H9 (cell line): Measurements from ENCODE around the gene ABHD13. TPM values are rescaled to one million over a fixed set of nuclear protein-coding genes. Genes with fewer than 3 reads are reported as not detected.

ENCODE experiments used
- DNase-seq: peaks from one replicate; pipeline ENCODE4 v3.0.0-alpha.2; 2017
- H2AFZ ChIP-seq: one replicate; pipeline ENCODE4 v1.6.1; 2013; ENCODE audit warnings: mild to moderate bottlenecking, low read length, control low read depth, moderate library complexity
- H2AK5ac ChIP-seq: 2 replicates; pipeline ENCODE4 v1.6.1; 2013; ENCODE audit warnings: low read length, control low read depth, mixed read lengths; ENCODE audit not compliant: insufficient read length
- H2BK120ac ChIP-seq: one replicate; pipeline ENCODE4 v1.6.1; 2013; ENCODE audit warnings: low read depth, mild to moderate bottlenecking, low read length, control low read depth, inconsistent platforms; ENCODE audit not compliant: poor library complexity, severe bottlenecking
- H2BK12ac ChIP-seq: 2 replicates; pipeline ENCODE4 v1.6.1; 2013; ENCODE audit warnings: low read length, control low read depth, mixed read lengths, low read depth; ENCODE audit not compliant: insufficient read length
- H2BK15ac ChIP-seq: 2 replicates; pipeline ENCODE4 v1.6.1; 2013; ENCODE audit warnings: low read depth, low read length, control low read depth
- H2BK20ac ChIP-seq: one replicate; pipeline ENCODE4 v1.6.1; 2013; ENCODE audit warnings: low read depth, mild to moderate bottlenecking, low read length, control low read depth, inconsistent platforms; ENCODE audit not compliant: poor library complexity, severe bottlenecking
- H2BK5ac ChIP-seq: 2 replicates; pipeline ENCODE4 v1.6.1; 2013; ENCODE audit warnings: low read length, control low read depth, mixed read lengths; ENCODE audit not compliant: insufficient read length
- H3K14ac ChIP-seq: 2 replicates; pipeline ENCODE4 v1.6.1; 2013; ENCODE audit warnings: low read length, control low read depth; ENCODE audit not compliant: insufficient read depth
- H3K18ac ChIP-seq: 2 replicates; pipeline ENCODE4 v1.6.1; 2013; ENCODE audit warnings: low read depth, mild to moderate bottlenecking, mixed read lengths, low read length, control low read depth; ENCODE audit not compliant: insufficient read length
- H3K23ac ChIP-seq: 2 replicates; pipeline ENCODE4 v1.6.1; 2013; ENCODE audit warnings: low read length, control low read depth, mixed read lengths, low read depth; ENCODE audit not compliant: insufficient read length
- H3K23me2 ChIP-seq: 2 replicates; pipeline ENCODE4 v1.6.1; 2013; ENCODE audit warnings: low read depth, mild to moderate bottlenecking, mixed read lengths, low read length, control low read depth; ENCODE audit not compliant: insufficient read length, poor library complexity, severe bottlenecking
- H3K27ac ChIP-seq: 2 replicates; pipeline ENCODE4 v1.5.1; 2013; ENCODE audit warnings: low read length, control low read depth, mixed read lengths, low read depth; ENCODE audit not compliant: insufficient read length
- H3K27me3 ChIP-seq: 2 replicates; pipeline ENCODE4 v1.6.1; 2013; ENCODE audit warnings: low read length, control low read depth, inconsistent platforms; ENCODE audit not compliant: insufficient read depth
- H3K4ac ChIP-seq: 2 replicates; pipeline ENCODE4 v1.6.1; 2013; ENCODE audit warnings: low read depth, mild to moderate bottlenecking, control low read depth, inconsistent platforms, low read length, moderate library complexity
- H3K4me1 ChIP-seq: 2 replicates; pipeline ENCODE4 v1.6.1; 2013; ENCODE audit warnings: low read length, control low read depth, inconsistent platforms; ENCODE audit not compliant: insufficient read depth
- H3K4me2 ChIP-seq: 2 replicates; pipeline ENCODE4 v1.6.1; 2013; ENCODE audit warnings: low read length, control low read depth, mixed read lengths; ENCODE audit not compliant: insufficient read length, insufficient read depth
- H3K56ac ChIP-seq: 2 replicates; pipeline ENCODE4 v1.6.1; 2013; ENCODE audit warnings: low read depth, mild to moderate bottlenecking, mixed read lengths, low read length, control low read depth; ENCODE audit not compliant: insufficient read length
- H3K79me1 ChIP-seq: 2 replicates; pipeline ENCODE4 v1.6.1; 2013; ENCODE audit warnings: low read depth, mild to moderate bottlenecking, moderate library complexity, low read length, control low read depth, inconsistent platforms; ENCODE audit not compliant: insufficient read depth, poor library complexity, severe bottlenecking
- H3K79me2 ChIP-seq: 2 replicates; pipeline ENCODE4 v1.6.1; 2013; ENCODE audit warnings: low read length, control low read depth, inconsistent platforms; ENCODE audit not compliant: insufficient read depth
- H3K9ac ChIP-seq: 2 replicates; pipeline ENCODE4 v1.6.1; 2013; ENCODE audit warnings: low read length, control low read depth, mixed read lengths; ENCODE audit not compliant: insufficient read length; ENCODE audit errors: extremely low read depth
- H3K9me3 ChIP-seq: one replicate; pipeline ENCODE4 v1.6.1; 2013; ENCODE audit warnings: low read depth, low read length, inconsistent platforms; ENCODE audit not compliant: control insufficient read depth
- H3T11ph ChIP-seq: one replicate; pipeline ENCODE4 v1.6.1; 2013; ENCODE audit warnings: mild to moderate bottlenecking, low read length, control low read depth, inconsistent platforms
- H4K20me1 ChIP-seq: one replicate; pipeline ENCODE4 v1.6.1; 2013; ENCODE audit not compliant: control insufficient read depth, insufficient read length, insufficient read depth
- H4K5ac ChIP-seq: 2 replicates; pipeline ENCODE4 v1.6.1; 2013; ENCODE audit warnings: low read depth, mild to moderate bottlenecking, mixed read lengths, low read length, control low read depth; ENCODE audit not compliant: insufficient read length
- H4K8ac ChIP-seq: replicated peaks from 2 replicates; pipeline ENCODE4 v1.6.1; 2013; ENCODE audit warnings: low read length, control low read depth, mixed read lengths, low read depth; ENCODE audit not compliant: insufficient read length
- H4K91ac ChIP-seq: 2 replicates; pipeline ENCODE4 v1.6.1; 2013; ENCODE audit warnings: low read depth, mild to moderate bottlenecking, moderate library complexity, mixed read lengths, low read length, control low read depth; ENCODE audit not compliant: insufficient read length
- H3K27ac Mint-ChIP-seq, 3 experiments: 2 replicates in 2 of 3; 3 replicates in 1 of 3; pipeline ENCODE4 v1.8.0; 2020 to 2021; ENCODE audit warnings: mixed read lengths in 3 of 3, mild to moderate bottlenecking in 1 of 3, moderate library complexity in 1 of 3
- H3K27me3 Mint-ChIP-seq: 2 replicates; pipeline ENCODE4 v1.8.0; 2021; ENCODE audit warnings: low read depth, mild to moderate bottlenecking, moderate library complexity, mixed read lengths
- H3K36me3 Mint-ChIP-seq, 3 experiments: 2 replicates in 2 of 3; 3 replicates in 1 of 3; pipeline ENCODE4 v1.8.0; 2020 to 2021; ENCODE audit warnings: low read depth in 3 of 3, mixed read lengths in 3 of 3; ENCODE audit not compliant: insufficient read depth in 1 of 3
- H3K4me1 Mint-ChIP-seq, 2 experiments: 2 replicates each; pipeline ENCODE4 v1.8.0; 2020; ENCODE audit warnings: mixed read lengths in 2 of 2
- H3K4me3 Mint-ChIP-seq, 2 experiments: 2 replicates in 1 of 2; 3 replicates in 1 of 2; pipeline ENCODE4 v1.8.0; 2020 to 2021; ENCODE audit warnings: mild to moderate bottlenecking in 2 of 2, mixed read lengths in 2 of 2, moderate library complexity in 1 of 2
- H3K9me3 Mint-ChIP-seq, 2 experiments: 2 replicates in 1 of 2; 3 replicates in 1 of 2; pipeline ENCODE4 v1.8.0; 2020; ENCODE audit warnings: mild to moderate bottlenecking in 2 of 2, mixed read lengths in 2 of 2, moderate library complexity in 1 of 2
- CTCF ChIP-seq: fragments of 200-600 bp; sonication (generic); conservative IDR thresholded peaks from 3 replicates; pipeline ENCODE4 v1.8.0; 2021; ENCODE audit warnings: antibody characterized with exemption, mild to moderate bottlenecking
- WGBS: extraction: QIAGEN DNeasy Blood & Tissue Kit; methylation state at CpG from one replicate; pipeline ENCODE4 v1.1.7; 2013; ENCODE audit warnings: missing lambda C conversion rate, low lambda C conversion rate, mixed read lengths; ENCODE audit not compliant: insufficient read length; ENCODE audit errors: extremely low coverage; 5-methylcytosine and 5-hydroxymethylcytosine counted together
- total RNA-seq: library from RNA; stranded (reverse); gene quantifications from 2 replicates; pipeline ENCODE4 v1.2.1, GENCODE V29; 2021

Gene ABHD13
- total RNA-seq, 1 experiment from 2014 or later, result 6.2 TPM

GRCh38 chr13:108227651-108228272 lies 9.6 kb downstream of the ABHD13 start:
- DNase-seq, result no peak
- no peak overlapping the region for H2BK120ac ChIP-seq

More at GRCh38 chr13:108227651-108228272, 9.6 kb downstream of the ABHD13 start:
- H4K20me1 ChIP-seq, result no peaks in the 10 kb centered on the region
- H2BK5ac ChIP-seq, result no peak overlapping the region
- H3K9me3 Mint-ChIP-seq, result no peaks in the 10 kb centered on the region
- H4K5ac ChIP-seq, result no peak overlapping the region
- H3K4me2 ChIP-seq, result no peak overlapping the region
- H3K36me3 Mint-ChIP-seq, result peaks cover 0 to 5% (median 0%) of the 10 kb centered on the region in 3 experiments; a peak in 2 of 7 replicates
- peaks cover 1% of the 10 kb centered on the region; the same call in 1 of the 2 replicates for H3K79me2 ChIP-seq
- H3K27me3 ChIP-seq, result no peaks in the 10 kb centered on the region
- no peak overlapping the region for H3K9ac ChIP-seq
- no peak overlapping the region for H3K27ac ChIP-seq
- no peak overlapping the region for H2BK20ac ChIP-seq
- H3K23ac ChIP-seq, result no peak overlapping the region
- peak; percentile 81 for TF ChIP-seq CTCF
- no peak overlapping the region for H2AFZ ChIP-seq
- H4K8ac ChIP-seq, result no peak overlapping the region
- no peaks in the 10 kb centered on the region for H3K9me3 ChIP-seq
- no peaks in the 10 kb centered on the region for H3K79me1 ChIP-seq
- H3K4ac ChIP-seq, result no peak overlapping the region
- H3K18ac ChIP-seq, result no peak overlapping the region
- H2BK12ac ChIP-seq, result no peak overlapping the region
- H2AK5ac ChIP-seq, result no peak overlapping the region
- H2BK15ac ChIP-seq, result no peak overlapping the region
- no peak overlapping the region for H3K56ac ChIP-seq
- WGBS, result no CpG with 5 or more reads among the region's 1 CpG
- peaks cover 0 to 2% of the 10 kb centered on the region in 2 experiments; a peak in 1 of 4 replicates for H3K4me1 Mint-ChIP-seq
- no peaks in the 10 kb centered on the region for H3K4me1 ChIP-seq
- H3K4me3 Mint-ChIP-seq, result no peak overlapping the region
- no peak overlapping the region for H4K91ac ChIP-seq
- no peak overlapping the region for H3K14ac ChIP-seq
- no peak overlapping the region for H3T11ph ChIP-seq
- no peaks in the 10 kb centered on the region for H3K27me3 Mint-ChIP-seq
- H3K27ac Mint-ChIP-seq, result no peak overlapping the region
- H3K23me2 ChIP-seq, result no peaks in the 10 kb centered on the region
